Fibroblast of lung (primary cell): ENCODE data around the gene PCSK5.

Experiments used
- EZH2 ChIP-seq: IDR thresholded peaks from 2 replicates; pipeline ENCODE4 v1.5.1; 2012; ENCODE audit warnings: low read length, control low read depth, mild to moderate bottlenecking; ENCODE audit errors: missing control alignments
- TF ChIP-seq, protein P1 (sequence below), 2 donors: IDR thresholded peaks in 1 of 2; conservative IDR thresholded peaks in 1 of 2; 1 replicate in 1 of 2; 2 replicates in 1 of 2; pipeline ENCODE4 v1.5.1; 2011 to 2012; ENCODE audit warnings: low read length in 2 of 2, control low read depth in 1 of 2, inconsistent platforms in 1 of 2, low read depth in 1 of 2, mild to moderate bottlenecking in 1 of 2

DNA sequence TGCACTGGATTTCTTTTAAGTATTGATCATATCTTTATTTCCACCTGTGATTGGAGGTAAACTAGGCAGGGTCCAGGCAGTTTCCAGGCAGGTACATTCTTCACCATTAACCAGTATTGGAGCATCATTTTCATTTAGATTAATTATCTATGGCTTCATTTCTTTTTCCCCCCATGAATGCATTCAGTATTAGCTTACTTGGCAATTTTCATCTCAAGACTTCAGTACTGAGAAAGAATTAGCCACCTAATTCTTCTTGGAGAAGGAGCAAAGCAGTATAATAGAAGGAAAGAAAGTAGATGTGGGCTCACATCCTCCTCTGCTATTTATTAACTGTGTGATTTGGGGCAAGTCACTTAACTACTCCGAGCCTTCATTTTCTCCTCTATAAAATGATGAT, 295.0 kb downstream of the PCSK5 start:
- TF ChIP-seq, protein P1, sequence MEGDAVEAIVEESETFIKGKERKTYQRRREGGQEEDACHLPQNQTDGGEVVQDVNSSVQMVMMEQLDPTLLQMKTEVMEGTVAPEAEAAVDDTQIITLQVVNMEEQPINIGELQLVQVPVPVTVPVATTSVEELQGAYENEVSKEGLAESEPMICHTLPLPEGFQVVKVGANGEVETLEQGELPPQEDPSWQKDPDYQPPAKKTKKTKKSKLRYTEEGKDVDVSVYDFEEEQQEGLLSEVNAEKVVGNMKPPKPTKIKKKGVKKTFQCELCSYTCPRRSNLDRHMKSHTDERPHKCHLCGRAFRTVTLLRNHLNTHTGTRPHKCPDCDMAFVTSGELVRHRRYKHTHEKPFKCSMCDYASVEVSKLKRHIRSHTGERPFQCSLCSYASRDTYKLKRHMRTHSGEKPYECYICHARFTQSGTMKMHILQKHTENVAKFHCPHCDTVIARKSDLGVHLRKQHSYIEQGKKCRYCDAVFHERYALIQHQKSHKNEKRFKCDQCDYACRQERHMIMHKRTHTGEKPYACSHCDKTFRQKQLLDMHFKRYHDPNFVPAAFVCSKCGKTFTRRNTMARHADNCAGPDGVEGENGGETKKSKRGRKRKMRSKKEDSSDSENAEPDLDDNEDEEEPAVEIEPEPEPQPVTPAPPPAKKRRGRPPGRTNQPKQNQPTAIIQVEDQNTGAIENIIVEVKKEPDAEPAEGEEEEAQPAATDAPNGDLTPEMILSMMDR (conservative IDR thresholded peaks at IDR 0.05 in 1 of 2, IDR thresholded peaks at IDR 0.05 in 1 of 2; ENCODE audit: low read depth in 1 of 2, low read length in 2 of 2), result no peak
- no peak for TF ChIP-seq EZH2
